IPS-20b (cell line): ENCODE results near the gene APBB2.
"Not testable (repeated sequence)": the region's sequence is repeated elsewhere in the genome, so short reads cannot be mapped to it uniquely, and the experiment has no call there.

Source experiments
- H3K27ac ChIP-seq: one replicate; pipeline ENCODE4 v1.5.1; 2013; ENCODE audit warnings: low read length
- H3K27me3 ChIP-seq: 2 replicates; pipeline ENCODE4 v1.6.1; 2013; ENCODE audit warnings: mild to moderate bottlenecking, low read length, inconsistent platforms; ENCODE audit not compliant: insufficient read depth
- H3K36me3 ChIP-seq: 2 replicates; pipeline ENCODE4 v1.6.1; 2013; ENCODE audit warnings: low read depth, mild to moderate bottlenecking, inconsistent platforms, low read length, moderate library complexity; ENCODE audit not compliant: insufficient read depth
- H3K4me1 ChIP-seq: 2 replicates; pipeline ENCODE4 v1.6.1; 2013; ENCODE audit warnings: mild to moderate bottlenecking, control low read depth, inconsistent platforms, low read length, moderate library complexity; ENCODE audit not compliant: insufficient read depth
- H3K4me3 ChIP-seq: 2 replicates; pipeline ENCODE4 v1.5.1; 2013; ENCODE audit warnings: mild to moderate bottlenecking, low read length, inconsistent platforms
- H3K9ac ChIP-seq: 2 replicates; pipeline ENCODE4 v1.6.1; 2013; ENCODE audit warnings: low read depth, mild to moderate bottlenecking, inconsistent platforms, low read length, moderate library complexity
- H3K9me3 ChIP-seq: 2 replicates; pipeline ENCODE4 v1.6.1; 2013; ENCODE audit warnings: mild to moderate bottlenecking, low read depth, low read length, inconsistent platforms; ENCODE audit not compliant: insufficient read depth

The APBB2 gene

DNA sequence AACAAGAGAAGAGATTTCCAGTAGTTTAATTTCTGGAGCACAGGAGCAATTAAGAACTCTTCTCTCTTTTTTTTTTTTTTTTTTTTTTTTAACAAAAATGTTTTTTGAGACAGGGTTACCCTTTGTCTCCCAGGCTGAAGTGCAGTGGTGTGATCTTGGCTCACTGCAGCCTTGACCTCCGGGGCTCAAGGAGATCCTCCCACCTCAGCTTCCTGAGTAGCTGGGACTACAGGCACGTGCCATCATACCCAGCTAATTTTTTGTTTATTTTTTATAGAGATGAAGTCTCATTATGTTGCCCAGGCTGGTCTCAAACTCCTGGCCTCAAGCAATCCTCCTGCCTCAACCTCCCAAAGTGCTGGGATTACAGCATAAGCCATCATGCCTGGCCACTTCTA, 221.0 kb downstream of the APBB2 start:
- H3K4me1 ChIP-seq, H3K27ac ChIP-seq, H3K9me3 ChIP-seq, H3K4me3 ChIP-seq, H3K27me3 ChIP-seq, H3K9ac ChIP-seq, H3K36me3 ChIP-seq: not testable (repeated sequence)

DNA sequence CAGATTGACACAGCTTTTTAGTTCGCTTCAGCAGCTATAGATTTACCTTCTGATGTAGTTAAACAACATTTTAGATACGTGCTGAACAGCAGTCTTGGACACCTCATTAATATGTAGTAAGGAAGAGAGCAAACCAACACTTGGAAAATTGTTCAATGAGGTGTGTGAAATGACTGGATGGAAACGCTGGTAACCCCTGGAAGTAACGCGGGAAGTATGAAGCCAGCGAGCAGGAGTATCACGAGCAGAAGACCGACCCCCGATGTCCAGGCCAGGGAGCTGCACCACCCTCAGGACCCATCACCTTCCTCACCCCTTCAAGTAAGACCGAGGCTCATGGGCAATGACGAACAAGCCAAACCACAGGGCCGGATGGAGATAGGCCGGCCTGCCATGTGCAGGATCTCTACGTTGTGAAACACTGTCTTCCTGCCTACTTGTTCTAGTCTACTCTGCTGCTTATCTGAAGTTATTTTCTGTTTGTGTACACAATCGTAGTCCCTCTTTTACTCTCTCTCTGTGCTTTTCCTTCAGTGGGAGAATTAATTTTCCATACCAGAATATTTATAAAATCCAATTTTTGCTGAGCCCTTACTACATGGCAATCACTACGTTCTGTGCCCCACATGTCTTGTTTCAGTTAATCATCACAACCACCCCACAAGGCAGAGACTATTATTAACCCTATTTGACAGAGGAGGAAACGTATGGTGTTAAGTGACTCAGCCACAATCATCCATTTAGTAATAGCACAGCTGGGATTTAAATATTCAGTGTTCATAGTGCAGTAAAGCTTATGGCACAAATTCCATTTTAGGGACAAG, 221.7 kb downstream of the APBB2 start:
- Histone ChIP-seq H3K4me1 (peaks cover 2% of the 10 kb centered on the region; the same call in 1 of the 2 replicates), H3K4me3 (no peak overlapping the region), H3K27me3 (no peaks in the 10 kb centered on the region), H3K9me3 (no peaks in the 10 kb centered on the region), H3K9ac (no peak overlapping the region), H3K27ac (no peak overlapping the region), H3K36me3 (no peaks in the 10 kb centered on the region)

DNA sequence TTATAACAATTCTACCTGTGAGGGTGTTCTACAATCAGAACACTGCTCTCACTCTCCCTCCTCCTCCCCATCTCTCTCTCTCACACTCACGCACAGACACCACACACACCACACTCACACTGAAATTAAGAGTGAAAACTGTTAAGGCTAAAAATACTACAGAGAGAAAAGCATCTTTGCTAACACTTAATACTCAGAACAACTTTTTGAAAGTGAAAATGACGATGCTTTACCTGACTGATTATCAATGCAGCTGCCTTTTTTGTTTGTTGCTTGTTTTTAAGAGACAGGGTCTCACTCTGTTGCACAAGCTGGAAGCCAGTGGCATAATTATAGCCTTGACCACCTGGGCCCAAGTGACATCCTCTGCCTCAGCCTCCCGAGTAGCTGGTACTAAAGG, 222.4 kb downstream of the APBB2 start:
- H3K4me3 ChIP-seq: no peak overlapping the region
- no peak overlapping the region for H3K27ac ChIP-seq
- H3K9me3 ChIP-seq: no peaks in the 10 kb centered on the region
- no peak overlapping the region for H3K9ac ChIP-seq
- no peaks in the 10 kb centered on the region for H3K36me3 ChIP-seq
- no peaks in the 10 kb centered on the region for H3K4me1 ChIP-seq
- H3K27me3 ChIP-seq: no peaks in the 10 kb centered on the region

DNA sequence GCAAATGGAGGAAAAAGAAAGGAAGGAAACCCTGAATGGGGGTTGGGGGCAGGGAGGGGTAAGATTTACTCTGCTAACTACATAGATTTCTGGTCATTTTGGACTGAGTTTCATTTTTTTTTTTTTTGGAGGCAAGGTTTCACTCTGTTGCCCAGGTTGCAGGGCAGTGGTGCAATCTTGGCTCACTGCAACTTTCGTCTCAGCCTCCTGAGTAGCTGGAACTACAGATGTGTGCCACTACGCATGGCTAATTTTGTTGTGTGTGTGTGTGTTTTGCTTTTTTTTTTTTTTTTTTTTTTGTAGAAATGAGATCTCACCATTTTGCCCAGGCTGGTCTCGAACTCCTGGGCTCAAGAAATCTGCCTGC, 223.5 kb downstream of the APBB2 start:
- Histone ChIP-seq H3K27ac (no peak overlapping the region), H3K9me3 (no peaks in the 10 kb centered on the region; the same call in 1 of the 2 replicates), H3K4me1 (no peaks in the 10 kb centered on the region), H3K9ac (no peak overlapping the region), H3K4me3 (no peak overlapping the region), H3K36me3 (no peaks in the 10 kb centered on the region), H3K27me3 (no peaks in the 10 kb centered on the region)

DNA sequence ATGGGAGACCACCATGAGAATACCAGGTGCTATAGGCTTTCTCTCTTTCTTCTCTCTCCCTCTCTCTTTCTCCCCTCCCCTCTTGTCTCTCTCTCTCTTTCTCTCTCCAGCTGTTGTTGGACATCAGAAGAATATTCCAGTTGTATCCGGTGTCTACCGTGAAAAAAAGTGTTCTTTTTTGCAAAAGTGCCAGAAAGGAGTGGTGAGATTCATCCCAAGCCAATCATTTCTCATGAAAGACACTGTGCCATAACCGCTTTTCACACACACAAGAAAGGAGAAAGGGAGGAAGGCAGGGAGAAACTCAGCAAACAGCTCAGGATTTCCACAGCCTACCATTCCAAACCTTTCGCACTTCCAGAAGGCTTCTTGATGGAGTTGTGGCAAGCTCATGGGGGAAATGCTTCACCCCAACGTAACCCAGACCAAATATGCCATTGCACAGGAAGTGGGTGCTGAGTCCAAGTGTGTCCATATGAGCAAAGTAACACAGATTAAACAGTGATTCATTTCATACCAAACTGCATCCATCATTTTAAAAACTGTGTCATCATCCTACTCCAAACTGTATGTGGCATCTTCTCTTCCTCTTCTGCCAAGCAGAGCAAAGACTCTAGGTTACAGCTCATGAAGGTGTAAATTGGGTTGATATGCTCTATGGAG, 224.0 kb downstream of the APBB2 start:
- no peaks in the 10 kb centered on the region; the same call in 1 of the 2 replicates for H3K9me3 ChIP-seq
- H3K4me3 ChIP-seq: no peak overlapping the region
- H3K27me3 ChIP-seq: no peaks in the 10 kb centered on the region
- H3K27ac ChIP-seq: no peak overlapping the region
- no peaks in the 10 kb centered on the region for H3K4me1 ChIP-seq
- H3K36me3 ChIP-seq: no peaks in the 10 kb centered on the region
- no peak overlapping the region for H3K9ac ChIP-seq

DNA sequence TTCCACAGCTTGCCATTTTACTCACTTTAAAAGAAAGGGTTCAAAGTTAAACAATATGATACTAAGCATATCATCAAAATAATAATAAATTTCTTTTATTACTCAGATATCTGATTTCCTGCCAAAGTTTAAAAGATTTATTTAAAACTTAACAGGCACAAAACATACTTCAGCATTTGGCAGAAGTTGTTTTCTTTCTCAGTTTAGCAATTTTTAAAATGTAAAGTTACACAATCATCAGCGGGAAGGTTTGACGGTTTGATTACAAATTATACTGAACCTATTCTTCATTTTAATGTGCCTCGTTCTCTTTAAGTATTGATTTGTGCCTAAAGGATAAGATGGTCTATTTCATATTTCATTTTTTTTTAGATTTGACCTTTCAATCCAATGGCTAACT, 227.2 kb downstream of the APBB2 start:
- Histone ChIP-seq H3K4me3 (no peak overlapping the region), H3K4me1 (no peaks in the 10 kb centered on the region; the same call in 1 of the 2 replicates), H3K9ac (no peak overlapping the region), H3K9me3 (no peaks in the 10 kb centered on the region; the same call in 1 of the 2 replicates), H3K27me3 (no peaks in the 10 kb centered on the region), H3K36me3 (no peaks in the 10 kb centered on the region), H3K27ac (no peak overlapping the region)

DNA sequence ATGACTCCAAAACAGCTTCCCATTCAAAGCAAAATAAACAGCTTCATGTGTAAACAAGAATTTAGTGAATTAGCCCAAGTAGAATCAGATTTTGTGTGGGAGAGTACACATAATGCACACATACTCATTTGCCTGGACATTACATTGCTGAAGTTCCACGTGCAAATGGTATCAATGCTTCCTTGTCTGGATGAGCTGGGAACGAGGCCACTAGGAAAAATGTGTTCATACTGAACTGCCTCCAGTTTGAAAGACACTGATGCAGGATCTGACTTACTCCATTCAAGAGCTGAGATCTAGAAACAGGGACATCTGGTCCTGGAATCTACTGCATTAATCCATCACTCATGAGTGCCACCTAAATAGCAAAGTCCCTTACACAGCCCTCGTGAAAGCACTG, 228.0 kb downstream of the APBB2 start:
- Histone ChIP-seq H3K9ac (no peak overlapping the region), H3K27me3 (no peaks in the 10 kb centered on the region), H3K9me3 (no peaks in the 10 kb centered on the region; the same call in 1 of the 2 replicates), H3K4me1 (no peaks in the 10 kb centered on the region; the same call in 1 of the 2 replicates), H3K36me3 (no peaks in the 10 kb centered on the region), H3K27ac (no peak overlapping the region), H3K4me3 (no peak overlapping the region)

DNA sequence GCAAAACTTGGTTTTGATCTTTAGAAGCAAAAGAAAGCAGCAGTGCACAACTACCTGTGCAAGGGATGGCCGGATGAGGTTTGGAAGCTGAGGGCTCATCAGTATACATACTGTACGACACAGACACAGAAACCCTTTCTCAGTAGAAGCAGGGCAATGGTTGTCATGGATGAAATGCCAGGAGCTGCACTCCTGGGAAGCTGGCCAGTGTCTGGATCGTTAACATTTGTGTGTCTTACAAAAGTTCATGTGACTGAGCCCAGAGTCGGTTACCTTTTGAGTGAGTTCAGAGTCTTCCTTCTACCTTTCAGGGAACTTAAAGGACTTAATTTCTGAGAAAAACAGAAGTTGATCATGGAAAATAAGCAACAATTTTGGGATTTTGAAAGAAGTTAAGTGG, 230.3 kb downstream of the APBB2 start:
- Histone ChIP-seq H3K4me1 (no peaks in the 10 kb centered on the region; the same call in 1 of the 2 replicates), H3K27ac (no peak overlapping the region), H3K36me3 (no peaks in the 10 kb centered on the region), H3K9ac (no peak overlapping the region), H3K27me3 (no peaks in the 10 kb centered on the region), H3K4me3 (no peak overlapping the region), H3K9me3 (no peaks in the 10 kb centered on the region; the same call in 1 of the 2 replicates)

DNA sequence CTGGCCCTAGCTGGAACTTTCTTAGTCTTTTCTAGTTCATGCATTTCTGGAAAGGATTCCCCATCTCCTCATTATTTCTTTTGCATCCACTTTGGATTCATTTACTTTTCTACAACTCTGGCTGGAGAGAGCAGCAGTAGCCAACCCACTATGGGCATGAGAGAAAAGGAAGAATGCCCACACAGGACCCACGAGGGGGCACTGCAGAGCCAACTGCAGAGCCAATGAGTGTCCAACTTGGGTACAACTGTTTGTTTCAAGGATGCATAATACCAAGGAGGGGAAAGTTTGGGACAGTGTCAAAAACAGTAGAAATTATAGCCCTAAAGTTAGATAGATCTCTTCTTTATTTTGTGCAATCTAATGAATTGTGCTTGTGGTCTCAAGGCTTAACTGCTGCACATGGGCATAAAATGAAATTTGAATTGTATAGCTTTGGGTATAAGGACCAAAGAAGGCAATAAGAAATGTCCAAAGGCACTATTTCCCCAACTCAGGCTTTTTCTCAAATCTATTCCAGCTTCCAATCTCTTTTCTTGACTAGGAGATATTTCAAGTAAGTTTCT, 233.9 kb downstream of the APBB2 start:
- H3K4me1 ChIP-seq: no peaks in the 10 kb centered on the region; the same call in 1 of the 2 replicates
- H3K9ac ChIP-seq: no peak overlapping the region
- H3K27me3 ChIP-seq: no peaks in the 10 kb centered on the region
- no peaks in the 10 kb centered on the region for H3K9me3 ChIP-seq
- H3K36me3 ChIP-seq: no peaks in the 10 kb centered on the region
- no peak overlapping the region for H3K4me3 ChIP-seq
- no peak overlapping the region for H3K27ac ChIP-seq

DNA sequence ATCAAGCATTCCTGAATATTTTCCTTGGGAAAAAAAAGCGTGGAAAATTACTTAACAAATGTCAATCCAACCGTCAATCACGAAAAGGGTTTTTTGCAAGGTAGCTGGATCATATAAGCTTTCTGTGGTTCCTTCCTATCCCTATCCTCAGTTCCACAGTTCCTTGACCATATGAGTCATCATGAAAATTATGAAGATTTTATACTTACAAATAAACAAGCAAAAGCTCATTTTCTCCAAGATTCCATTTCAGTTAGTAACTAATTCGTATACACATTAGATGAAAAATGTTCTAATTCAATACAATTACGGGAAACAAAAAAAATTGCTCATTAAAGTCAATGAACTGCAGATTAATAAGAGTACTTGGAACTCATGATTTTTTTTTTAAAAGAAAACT, 235.8 kb downstream of the APBB2 start:
- no peaks in the 10 kb centered on the region for H3K36me3 ChIP-seq
- no peaks in the 10 kb centered on the region for H3K9me3 ChIP-seq
- no peaks in the 10 kb centered on the region for H3K4me1 ChIP-seq
- no peak overlapping the region for H3K4me3 ChIP-seq
- no peaks in the 10 kb centered on the region for H3K27me3 ChIP-seq
- H3K27ac ChIP-seq: no peak overlapping the region
- H3K9ac ChIP-seq: no peak overlapping the region

DNA sequence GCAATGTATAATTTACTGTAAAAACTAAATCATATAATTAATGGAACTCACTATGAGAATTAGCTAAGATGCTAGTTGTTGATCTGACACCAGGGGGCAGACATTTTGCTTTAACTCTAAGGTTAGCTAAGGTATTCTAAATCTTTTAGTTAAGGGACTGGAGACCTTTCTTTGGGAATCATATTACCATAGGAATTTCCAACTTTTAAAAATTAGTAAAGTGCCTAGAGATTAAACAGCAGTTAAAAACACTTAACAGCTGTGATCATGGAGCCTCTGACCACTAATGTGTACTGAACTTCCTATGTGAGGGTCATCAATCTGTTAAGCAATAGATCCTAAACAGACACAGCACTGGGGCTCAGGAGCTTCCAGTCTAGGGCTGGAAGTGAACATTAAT, 238.0 kb downstream of the APBB2 start:
- Histone ChIP-seq H3K9me3 (no peaks in the 10 kb centered on the region), H3K9ac (no peak overlapping the region), H3K27me3 (no peaks in the 10 kb centered on the region), H3K36me3 (no peaks in the 10 kb centered on the region), H3K27ac (no peak overlapping the region), H3K4me1 (no peaks in the 10 kb centered on the region), H3K4me3 (no peak overlapping the region)

DNA sequence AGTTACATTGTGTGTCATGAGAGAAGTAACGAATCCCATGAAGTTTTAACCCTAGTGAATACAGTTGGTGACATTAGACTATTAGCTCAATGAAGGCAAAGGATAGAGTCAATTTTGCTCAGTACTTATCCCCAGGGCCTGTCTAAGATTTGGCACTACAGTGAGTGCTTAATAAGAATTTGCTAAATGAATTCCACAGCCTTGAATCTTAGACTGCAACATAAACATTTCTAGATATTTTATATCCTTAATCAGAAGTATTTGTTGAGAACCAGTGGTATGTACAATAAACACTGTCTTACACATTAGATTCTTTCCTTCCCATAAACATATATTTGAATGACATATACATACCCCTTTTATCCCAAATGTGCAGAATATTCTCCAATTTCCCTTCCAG, 241.6 kb downstream of the APBB2 start:
- Histone ChIP-seq H3K27ac (no peak overlapping the region), H3K9me3 (no peaks in the 10 kb centered on the region), H3K4me3 (no peak overlapping the region), H3K27me3 (no peaks in the 10 kb centered on the region), H3K36me3 (no peaks in the 10 kb centered on the region), H3K4me1 (no peaks in the 10 kb centered on the region), H3K9ac (no peak overlapping the region)
